Skin epidermis (tissue), 12 donors: ENCODE results near the gene C11orf87.
A peak's percentile ranks its signal among the peaks of the same experiment; 100 is the strongest.

Experiments used
- H3K27ac ChIP-seq, 21 experiments: fragments of 200-600 bp; sonication (generic) in 11 of 21; one replicate each; pipeline ENCODE4 v1.5.0; 2020; ENCODE audit warnings: mild to moderate bottlenecking in 3 of 21, inconsistent platforms in 2 of 21, moderate library complexity in 2 of 21
- H3K4me3 ChIP-seq, 7 experiments: fragments of 200-600 bp; sonication (generic) in 2 of 7; one replicate each; pipeline ENCODE4 v1.5.0; 2020; ENCODE audit warnings: inconsistent platforms in 2 of 7, mild to moderate bottlenecking in 2 of 7, moderate library complexity in 1 of 7

C11orf87 gene

GRCh38 chr11:109421981-109422869 lies at the start of gene C11orf87:
Gene C11orf87, plus strand, starts transcription at chr11:109422190. Its CDS starts 1,444 bp downstream, at chr11:109423634.
- Histone ChIP-seq H3K4me3 (peak within 1 kb of the TSS in 4 of 7 experiments; percentile 5 to 25 (median 10)), H3K27ac (no peak within 1 kb of the TSS)

DNA sequence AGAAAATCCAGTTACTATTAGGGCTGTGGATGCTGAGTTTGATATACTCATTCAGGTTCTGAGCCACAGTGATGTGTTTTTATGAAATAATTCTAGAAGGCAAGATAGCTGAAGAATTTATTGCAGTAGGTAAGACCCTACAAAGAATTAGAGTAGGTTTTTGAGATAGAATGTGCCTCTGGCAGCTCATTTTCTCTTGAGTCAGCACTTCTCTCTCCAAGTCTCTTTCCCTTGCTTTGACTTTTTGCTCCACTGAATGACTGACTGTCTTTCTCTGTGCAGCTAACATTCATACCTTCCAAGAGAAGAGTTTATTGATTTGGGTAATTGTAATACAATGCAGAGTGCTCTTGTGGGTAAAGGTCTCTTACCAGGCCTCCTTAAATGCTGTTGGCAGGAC lies 48.0 kb upstream of the C11orf87 start:
- H3K27ac ChIP-seq: no peak overlapping the region
- H3K4me3 ChIP-seq: no peak overlapping the region

DNA sequence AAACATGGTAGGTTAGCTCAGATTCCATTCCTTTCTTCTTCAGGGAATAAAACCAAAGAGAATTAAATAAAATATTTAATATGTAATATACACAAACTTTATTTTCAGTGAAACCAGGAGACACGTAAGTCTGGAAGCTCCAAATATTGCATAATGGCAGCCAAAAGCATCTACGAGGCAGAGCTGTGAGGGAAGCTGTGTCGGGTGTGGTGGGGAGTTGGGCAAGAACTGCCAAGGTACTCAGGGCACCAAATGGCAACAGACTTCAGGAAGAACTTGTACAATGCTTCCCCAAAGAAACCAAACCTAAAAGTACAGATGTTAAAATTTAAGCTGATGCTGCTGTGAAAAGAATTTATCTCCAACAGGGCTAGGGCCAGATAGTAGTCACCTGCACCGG lies 47.5 kb upstream of the C11orf87 start:
- Histone ChIP-seq H3K4me3 (no peak overlapping the region), H3K27ac (no peak overlapping the region)

DNA sequence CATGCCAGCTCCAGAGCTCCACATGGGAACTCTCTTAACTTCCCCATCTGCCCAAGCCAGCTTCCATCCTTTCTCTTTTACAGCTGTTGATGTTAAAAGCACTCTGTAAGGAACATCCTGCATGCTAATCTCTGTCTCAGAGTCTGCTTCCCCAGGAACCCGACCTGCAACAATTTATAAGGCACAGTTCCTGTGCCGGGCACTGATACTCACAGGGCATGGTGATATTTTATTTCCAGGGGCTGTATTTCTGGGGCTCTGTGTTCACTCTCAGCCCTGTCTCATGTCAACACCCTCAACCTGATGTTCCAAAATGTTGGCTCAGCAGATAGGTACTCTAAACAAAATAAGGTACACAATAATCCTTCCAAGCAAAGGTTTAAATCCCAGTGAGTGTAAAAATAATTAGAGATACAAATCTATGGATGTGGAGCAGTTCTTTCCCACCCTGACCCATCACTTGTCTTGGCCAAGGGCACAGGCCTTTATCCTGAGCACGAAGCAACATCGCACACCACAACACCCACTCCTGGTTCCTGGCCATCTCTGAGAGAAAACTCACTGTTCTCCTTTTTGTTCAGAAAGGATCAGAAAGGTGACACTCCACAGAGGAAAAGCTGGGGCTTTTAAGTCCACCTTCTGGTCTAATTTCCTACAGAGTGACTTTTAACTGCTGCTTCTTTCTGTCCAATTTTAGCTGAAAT lies 44.8 kb upstream of the C11orf87 start:
- Histone ChIP-seq H3K4me3 (no peak overlapping the region), H3K27ac (no peak overlapping the region)

GRCh38 chr11:109378034-109378433 lies 44.0 kb upstream of the C11orf87 start:
- Histone ChIP-seq H3K27ac (no peak overlapping the region), H3K4me3 (no peak overlapping the region)

DNA sequence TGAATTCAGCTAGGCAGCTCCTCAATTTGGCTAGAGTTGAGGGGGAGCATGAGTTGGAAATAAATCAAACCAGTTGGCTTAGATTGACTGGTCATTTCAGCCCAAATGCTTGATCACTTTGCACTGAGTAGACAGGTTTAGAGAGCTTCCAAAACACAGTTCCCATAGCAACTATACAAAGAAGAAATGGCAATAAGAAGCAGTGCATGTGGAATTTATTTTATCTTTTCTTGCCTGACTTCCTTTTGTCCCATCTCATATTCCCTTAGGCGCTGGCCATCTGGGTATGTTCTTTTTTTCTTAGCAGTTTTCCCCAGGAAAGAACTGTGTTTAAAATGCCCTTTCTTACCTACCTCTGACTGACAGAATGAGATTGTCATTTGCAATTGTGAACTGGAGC lies 38.7 kb upstream of the C11orf87 start:
- Histone ChIP-seq H3K27ac (no peak overlapping the region), H3K4me3 (no peak overlapping the region)

DNA sequence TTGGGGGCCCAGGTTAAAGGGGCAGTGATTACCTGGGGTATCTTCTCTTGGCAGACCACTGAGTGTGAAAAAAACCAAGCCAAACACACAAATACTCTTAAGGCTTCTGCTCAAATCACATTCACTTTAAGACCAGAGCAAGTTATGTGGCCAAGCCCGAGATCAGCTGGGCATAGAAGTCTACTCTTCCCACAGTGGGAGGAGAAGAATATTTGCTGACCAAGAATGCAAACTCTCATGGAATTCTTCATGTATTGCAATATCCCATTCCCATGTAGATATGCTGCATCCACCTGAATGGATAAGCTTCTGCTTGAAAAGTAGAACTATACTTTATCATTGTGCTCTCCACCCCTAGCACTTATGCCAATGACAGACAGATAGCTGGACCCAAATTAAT lies 37.1 kb upstream of the C11orf87 start:
- H3K27ac ChIP-seq: no peak overlapping the region
- H3K4me3 ChIP-seq: no peak overlapping the region

DNA sequence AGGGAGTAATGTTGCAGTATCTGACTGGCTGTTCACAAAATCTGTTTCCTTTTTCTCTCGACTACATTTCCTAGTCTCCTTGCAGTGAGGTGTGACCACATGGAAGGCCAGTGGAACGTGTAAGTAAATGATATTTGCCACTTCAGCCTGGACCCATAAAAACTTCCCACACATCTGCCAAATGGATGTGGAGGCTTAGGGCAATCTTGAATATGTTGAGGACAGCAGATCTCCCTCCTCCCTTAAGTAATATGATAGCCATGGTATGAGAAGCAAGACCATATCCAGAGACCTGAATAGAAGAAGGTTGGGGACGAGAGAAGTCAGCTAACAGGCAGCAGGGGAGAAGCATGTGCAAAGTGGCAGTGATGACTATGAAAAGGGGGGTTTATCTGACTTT lies 33.0 kb upstream of the C11orf87 start:
- H3K4me3 ChIP-seq: no peak overlapping the region

DNA sequence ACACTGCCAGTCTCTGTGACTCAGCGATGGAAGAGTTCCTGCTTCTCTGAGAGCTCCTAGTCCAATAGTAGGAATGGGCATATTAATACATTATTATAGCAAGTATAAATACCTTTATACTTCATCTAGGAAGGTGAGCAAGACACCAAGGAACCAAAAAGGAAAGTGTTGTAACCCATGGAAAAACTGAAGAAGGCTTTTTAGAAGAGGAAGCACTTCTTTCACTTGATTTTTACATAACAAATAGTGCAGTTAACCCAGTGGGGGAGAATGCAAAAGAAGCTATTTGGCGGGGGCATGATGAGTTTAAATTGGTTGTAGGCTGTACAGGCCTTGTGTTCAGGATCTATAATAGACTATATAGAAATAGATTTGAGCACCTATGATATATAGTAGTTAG lies 31.2 kb upstream of the C11orf87 start:
- no peak overlapping the region for H3K4me3 ChIP-seq
- no peak overlapping the region for H3K27ac ChIP-seq

More for the DNA sequence above, 33.0 kb upstream of the C11orf87 start:
- H3K27ac ChIP-seq: no peak overlapping the region

GRCh38 chr11:109401545-109401944 lies 20.4 kb upstream of the C11orf87 start:
- H3K4me3 ChIP-seq: no peak overlapping the region
- H3K27ac ChIP-seq: no peak overlapping the region

GRCh38 chr11:109405671-109406070 lies 16.3 kb upstream of the C11orf87 start:
- Histone ChIP-seq H3K27ac (no peak overlapping the region), H3K4me3 (no peak overlapping the region)

DNA sequence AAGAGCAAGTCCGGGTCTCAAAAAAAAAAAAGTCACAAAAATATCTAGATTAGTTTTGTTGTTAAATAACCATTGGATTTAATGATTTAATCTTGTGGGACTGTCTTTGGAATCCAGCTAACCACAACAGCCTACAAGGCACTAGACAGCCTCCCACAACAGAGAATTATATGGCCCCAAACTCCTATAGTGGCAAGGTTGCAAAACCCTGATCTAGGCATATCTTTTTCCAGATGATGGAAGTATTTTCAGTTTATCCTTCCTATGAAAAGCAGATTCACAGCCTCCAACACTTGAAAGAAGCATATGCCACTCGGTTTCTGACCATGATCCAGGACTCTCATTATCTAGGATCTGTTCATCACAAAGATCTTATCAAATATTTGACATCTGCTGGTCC lies 5.4 kb upstream of the C11orf87 start:
- Histone ChIP-seq H3K4me3 (no peak overlapping the region), H3K27ac (no peak overlapping the region)

- Histone ChIP-seq H3K27ac (no peak overlapping the region), H3K4me3 (peak overlapping the region in 3 of 7 experiments; percentile 6 to 13 (median 7))
Measured at GRCh38 chr11:109422870-109423465, 978 bp downstream of the C11orf87 start.

DNA sequence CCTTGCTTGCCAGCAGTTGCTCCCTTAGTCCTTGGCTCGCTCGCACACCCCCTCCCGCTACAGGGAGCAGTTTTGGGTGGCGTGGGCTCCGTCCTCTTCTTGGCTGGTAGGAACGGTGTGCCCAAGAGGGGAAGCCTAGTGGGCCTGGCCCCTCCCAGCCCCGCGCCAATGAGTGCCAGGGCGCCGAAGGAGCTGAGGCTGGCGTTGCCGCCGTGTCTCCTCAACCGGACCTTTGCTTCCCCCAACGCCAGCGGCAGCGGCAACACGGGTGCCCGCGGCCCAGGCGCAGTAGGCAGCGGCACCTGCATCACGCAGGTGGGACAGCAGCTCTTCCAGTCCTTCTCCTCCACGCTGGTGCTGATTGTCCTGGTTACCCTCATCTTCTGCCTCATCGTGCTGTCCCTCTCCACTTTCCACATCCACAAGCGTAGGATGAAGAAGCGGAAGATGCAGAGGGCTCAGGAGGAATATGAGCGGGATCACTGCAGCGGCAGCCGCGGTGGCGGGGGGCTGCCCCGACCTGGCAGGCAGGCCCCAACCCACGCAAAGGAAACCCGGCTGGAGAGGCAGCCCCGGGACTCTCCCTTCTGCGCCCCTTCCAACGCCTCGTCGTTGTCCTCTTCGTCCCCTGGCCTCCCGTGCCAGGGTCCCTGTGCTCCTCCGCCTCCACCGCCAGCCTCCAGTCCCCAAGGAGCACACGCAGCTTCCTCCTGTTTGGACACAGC lies 1.6 kb downstream of the C11orf87 start:
- Histone ChIP-seq H3K4me3 (peak overlapping the region in 4 of 7 experiments; percentile 4 to 13 (median 6)), H3K27ac (no peak overlapping the region)

GRCh38 chr11:109424901-109425300 lies 2.9 kb downstream of the C11orf87 start:
- no peak overlapping the region for H3K4me3 ChIP-seq
- H3K27ac ChIP-seq: no peak overlapping the region

DNA sequence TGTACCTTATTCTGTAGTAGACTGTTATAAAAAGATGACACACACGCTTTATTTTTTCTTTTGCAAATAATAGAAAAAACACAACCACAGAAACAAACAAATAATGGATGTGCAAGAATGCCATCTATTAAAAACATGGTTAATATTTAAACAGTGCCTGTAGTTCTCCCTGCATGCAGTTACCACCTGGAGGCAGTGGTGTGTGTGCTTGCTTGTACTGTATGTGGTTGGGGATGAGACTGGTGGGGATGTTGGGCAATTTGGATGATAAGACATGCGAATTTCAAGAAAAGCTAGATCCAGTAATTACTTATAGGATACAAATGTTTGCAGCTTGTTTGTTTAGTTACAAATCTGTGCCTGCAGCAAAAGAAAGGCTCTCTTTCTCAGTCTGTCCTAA lies 3.6 kb downstream of the C11orf87 start:
- H3K27ac ChIP-seq: no peak overlapping the region

GRCh38 chr11:109426442-109427240 lies 4.7 kb downstream of the C11orf87 start:
- Histone ChIP-seq H3K4me3 (no peak overlapping the region), H3K27ac (no peak overlapping the region)

More for the DNA sequence above, 3.6 kb downstream of the C11orf87 start:
- no peak overlapping the region for H3K4me3 ChIP-seq

DNA sequence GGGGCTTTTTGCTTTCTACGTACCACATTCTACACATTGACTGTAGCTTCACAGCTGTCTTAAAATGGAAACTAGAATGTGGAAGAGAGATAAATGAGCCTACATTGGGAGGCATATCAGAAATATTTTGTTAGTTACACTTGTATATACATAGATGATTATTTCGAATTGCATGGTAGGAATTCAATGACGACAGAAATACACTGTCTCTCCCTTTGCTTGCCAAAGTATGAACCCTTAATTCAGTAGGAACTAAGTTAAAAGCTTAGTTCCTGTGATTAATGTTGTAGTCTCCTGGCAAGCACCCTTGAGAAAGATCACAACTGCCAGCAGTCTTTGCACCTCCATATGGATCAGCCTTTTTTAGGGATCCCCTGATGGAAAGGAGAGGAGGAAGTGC lies 10.1 kb downstream of the C11orf87 start:
- Histone ChIP-seq H3K4me3 (no peak overlapping the region), H3K27ac (no peak overlapping the region)

GRCh38 chr11:109433753-109434256 lies 11.8 kb downstream of the C11orf87 start:
- no peak overlapping the region for H3K4me3 ChIP-seq
- H3K27ac ChIP-seq: no peak overlapping the region
